Astrocyte (in vitro differentiated cells and primary cell): ENCODE measurements around the gene MN1.

Experiments
- CTCF ChIP-seq: IDR thresholded peaks from 2 replicates; pipeline ENCODE4 v1.5.1; 2011; ENCODE audit warnings: low read depth, mild to moderate bottlenecking, inconsistent platforms, low read length, moderate library complexity; ENCODE audit not compliant: insufficient read depth
- EZH2 ChIP-seq: IDR thresholded peaks from 2 replicates; pipeline ENCODE4 v1.6.1; 2012; ENCODE audit warnings: mild to moderate bottlenecking, low read length, inconsistent platforms; ENCODE audit not compliant: insufficient read depth

GRCh38 chr22:27772081-27772983 lies 29.2 kb downstream of the MN1 start:
- TF ChIP-seq CTCF (no peak), EZH2 (no peak)
